Suprapubic skin (tissue), 4 donors: ENCODE measurements around the gene DSCAML1. TPM values are rescaled to one million over a fixed set of nuclear protein-coding genes. Genes with fewer than 3 reads are reported as not detected.

ENCODE experiments used
- DNase-seq, 2 donors: peaks; one replicate each; pipeline ENCODE4 v3.0.0-alpha.2; 2019; ENCODE audit warnings: low spot score in 2 of 2
- H3K27ac ChIP-seq: fragments of 200-600 bp; sonication (generic); one replicate; pipeline ENCODE4 v1.5.1; 2019
- H3K27me3 ChIP-seq: fragments of 200-600 bp; sonication (generic); one replicate; pipeline ENCODE4 v1.5.1; 2019
- H3K36me3 ChIP-seq: fragments of 200-600 bp; sonication (generic); one replicate; pipeline ENCODE4 v1.5.1; 2019
- H3K4me1 ChIP-seq: fragments of 200-600 bp; sonication (generic); one replicate; pipeline ENCODE4 v1.5.1; 2019
- H3K4me3 ChIP-seq: fragments of 200-600 bp; sonication (generic); one replicate; pipeline ENCODE4 v1.5.1; 2019; ENCODE audit warnings: mild to moderate bottlenecking
- H3K9me3 ChIP-seq: fragments of 200-600 bp; sonication (generic); one replicate; pipeline ENCODE4 v1.5.1; 2019
- CTCF ChIP-seq, 2 donors: fragments of 200-600 bp in 1 of 2; fragments of 450-650 bp in 1 of 2; sonication (generic) in 1 of 2; IDR thresholded peaks; one replicate each; pipeline ENCODE4 v1.5.1; 2016 to 2019; ENCODE audit warnings: antibody characterized with exemption in 2 of 2, mild to moderate bottlenecking in 1 of 2, moderate library complexity in 1 of 2
- EP300 ChIP-seq: sonication (generic); formaldehyde crosslinking; IDR thresholded peaks from one replicate; pipeline ENCODE4 v1.6.1; 2017; ENCODE audit warnings: antibody characterized with exemption
- POLR2A ChIP-seq, 2 donors: fragments of 450-650 bp; IDR thresholded peaks; one replicate each; pipeline ENCODE4 v1.6.1; 2017; ENCODE audit warnings: antibody characterized with exemption in 2 of 2, mild to moderate bottlenecking in 2 of 2, moderate library complexity in 2 of 2
- POLR2AphosphoS5 ChIP-seq, 3 donors: sonication (generic); formaldehyde crosslinking; IDR thresholded peaks; one replicate each; pipeline ENCODE4 v1.6.1; 2017; ENCODE audit warnings: antibody characterized with exemption in 3 of 3
- WGBS: methylation state at CpG from one replicate; pipeline ENCODE4 v1.1.5; 2018; 5-methylcytosine and 5-hydroxymethylcytosine counted together
- total RNA-seq, 4 donors: library from RNA; depleted of rRNA; stranded (reverse); fragments of >200 nt; gene quantifications; one replicate each; pipeline ENCODE4 v1.1.0, GENCODE V29; 2016

DSCAML1 gene
- total RNA-seq, 4 donors from 2014 or later: 0.11 to 0.24 (median 0.21) TPM; not detected in 1

DNA sequence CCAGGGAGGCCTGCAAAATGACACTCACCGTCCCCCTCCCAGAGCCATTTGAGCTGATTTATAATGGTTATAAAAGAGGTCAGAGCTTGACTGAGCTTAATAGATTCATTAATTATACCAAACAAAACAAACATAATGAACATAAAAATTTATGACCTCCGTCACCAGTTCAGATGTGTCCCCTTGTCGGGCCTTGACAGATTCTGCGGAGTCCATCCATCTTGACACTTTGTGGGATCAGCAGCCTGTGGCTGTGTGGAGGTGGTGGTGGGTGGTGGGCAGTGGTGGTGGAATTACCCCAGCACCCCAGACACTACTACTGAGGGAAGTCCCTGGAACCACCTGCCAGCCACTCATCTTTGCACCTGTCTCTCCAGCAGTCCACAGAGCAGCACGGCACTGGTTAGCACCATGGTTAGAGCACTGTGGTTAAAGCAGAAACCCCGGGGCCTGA, 83.5 kb downstream of the DSCAML1 start:
- Histone ChIP-seq H3K27ac (no peak overlapping the region), H3K4me3 (no peak overlapping the region), H3K4me1 (no peaks in the 10 kb centered on the region), H3K27me3 (peaks cover 13% of the 10 kb centered on the region), H3K36me3 (no peaks in the 10 kb centered on the region), H3K9me3 (no peaks in the 10 kb centered on the region)
- DNase-seq: no peak
- 90% methylated on average over 6 of the region's 6 CpGs for WGBS
- TF ChIP-seq POLR2AphosphoS5 (IDR thresholded peaks at IDR 0.05) (no peak), POLR2A (IDR thresholded peaks at IDR 0.05) (no peak), CTCF (IDR thresholded peaks at IDR 0.05) (no peak), EP300 (no peak)

DNA sequence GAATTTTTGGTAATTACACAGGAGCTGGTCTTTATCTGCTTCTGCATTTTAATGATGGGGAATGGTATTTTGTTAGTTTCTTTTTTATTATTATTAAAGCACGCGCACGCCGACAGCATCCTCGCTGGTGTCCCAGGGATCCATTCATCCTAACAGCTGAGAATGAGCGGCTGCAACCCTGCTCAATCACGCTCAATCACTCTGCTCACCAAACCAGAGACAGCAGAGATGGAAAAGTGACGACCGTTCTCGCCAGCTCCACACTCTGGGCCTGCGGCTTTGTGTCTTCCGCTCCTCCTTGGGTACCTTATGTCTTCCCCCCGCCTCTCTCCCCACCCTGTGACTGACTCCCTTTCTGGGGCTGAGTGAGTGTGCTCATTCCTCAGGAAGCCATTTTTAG, 84.5 kb downstream of the DSCAML1 start:
- TF ChIP-seq CTCF (IDR thresholded peaks at IDR 0.05) (no peak), POLR2AphosphoS5 (IDR thresholded peaks at IDR 0.05) (no peak)
- WGBS: 91% methylated on average over 13 of the region's 13 CpGs
- Histone ChIP-seq H3K4me1 (no peaks in the 10 kb centered on the region), H3K27ac (no peak overlapping the region), H3K9me3 (no peaks in the 10 kb centered on the region), H3K27me3 (peaks cover 18% of the 10 kb centered on the region), H3K36me3 (no peaks in the 10 kb centered on the region), H3K4me3 (no peak overlapping the region)
- no peak for DNase-seq

- Histone ChIP-seq H3K9me3 (no peaks in the 10 kb centered on the region), H3K4me3 (no peak overlapping the region), H3K27me3 (peaks cover 18% of the 10 kb centered on the region), H3K4me1 (no peaks in the 10 kb centered on the region), H3K27ac (no peak overlapping the region), H3K36me3 (no peaks in the 10 kb centered on the region)
- no peak for TF ChIP-seq POLR2AphosphoS5 (IDR thresholded peaks at IDR 0.05)
- no peak for TF ChIP-seq CTCF (IDR thresholded peaks at IDR 0.05)
- TF ChIP-seq POLR2A (IDR thresholded peaks at IDR 0.05): no peak
- TF ChIP-seq EP300: no peak
- WGBS: 72% methylated on average over 7 of the region's 7 CpGs
- DNase-seq: no peak
Measured at GRCh38 chr11:117711331-117711730, 85.7 kb downstream of the DSCAML1 start.

DNA sequence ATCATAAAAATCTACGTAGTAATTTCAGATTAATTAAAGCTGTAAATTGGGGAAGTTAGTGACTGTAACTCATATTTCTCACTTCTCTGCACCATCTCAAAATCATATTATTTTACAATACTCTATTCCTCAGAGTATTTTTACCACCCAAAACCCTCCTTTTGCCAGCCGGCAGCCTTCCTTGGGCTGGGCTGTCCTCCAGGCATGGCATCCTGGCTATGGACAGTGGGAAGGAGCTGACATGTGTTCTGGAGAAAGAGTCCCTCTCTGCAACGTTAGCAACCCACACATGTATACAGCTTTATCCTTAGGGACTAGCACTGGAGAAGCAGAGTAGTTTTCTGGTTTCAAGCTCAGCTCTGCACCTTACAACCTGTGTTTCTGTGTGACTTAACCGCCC, 86.8 kb downstream of the DSCAML1 start:
- Histone ChIP-seq H3K9me3 (no peaks in the 10 kb centered on the region), H3K36me3 (no peaks in the 10 kb centered on the region), H3K27ac (no peak overlapping the region), H3K27me3 (peaks cover 18% of the 10 kb centered on the region), H3K4me3 (no peak overlapping the region), H3K4me1 (no peaks in the 10 kb centered on the region)
- no peak for DNase-seq
- 76% methylated on average over 4 of the region's 4 CpGs for WGBS
- TF ChIP-seq POLR2AphosphoS5 (IDR thresholded peaks at IDR 0.05): no peak
- TF ChIP-seq CTCF (IDR thresholded peaks at IDR 0.05): no peak
- TF ChIP-seq POLR2A (IDR thresholded peaks at IDR 0.05): no peak
- TF ChIP-seq EP300: no peak

GRCh38 chr11:117706322-117706814, 90.6 kb downstream of the DSCAML1 start:
- Histone ChIP-seq H3K27me3 (peaks cover 24% of the 10 kb centered on the region), H3K36me3 (no peaks in the 10 kb centered on the region), H3K9me3 (no peaks in the 10 kb centered on the region), H3K4me3 (no peak overlapping the region), H3K4me1 (no peaks in the 10 kb centered on the region), H3K27ac (no peak overlapping the region)
- no peak for DNase-seq
- no peak for TF ChIP-seq CTCF (IDR thresholded peaks at IDR 0.05)
- no peak for TF ChIP-seq EP300
- TF ChIP-seq POLR2A (IDR thresholded peaks at IDR 0.05): no peak
- TF ChIP-seq POLR2AphosphoS5 (IDR thresholded peaks at IDR 0.05): no peak
- 89% methylated on average over 11 of the region's 12 CpGs for WGBS
